Measurements from ENCODE around the gene AP1S2. TPM values are rescaled to one million over a fixed set of nuclear protein-coding genes. Genes with fewer than 3 reads are reported as not detected.
A peak's percentile ranks its signal among the peaks of the same experiment; 100 is the strongest.

Gene AP1S2
- polyA plus RNA-seq, 1 of the 3 experiments (the other 2 are of a cell fraction): 17.7 TPM

DNA sequence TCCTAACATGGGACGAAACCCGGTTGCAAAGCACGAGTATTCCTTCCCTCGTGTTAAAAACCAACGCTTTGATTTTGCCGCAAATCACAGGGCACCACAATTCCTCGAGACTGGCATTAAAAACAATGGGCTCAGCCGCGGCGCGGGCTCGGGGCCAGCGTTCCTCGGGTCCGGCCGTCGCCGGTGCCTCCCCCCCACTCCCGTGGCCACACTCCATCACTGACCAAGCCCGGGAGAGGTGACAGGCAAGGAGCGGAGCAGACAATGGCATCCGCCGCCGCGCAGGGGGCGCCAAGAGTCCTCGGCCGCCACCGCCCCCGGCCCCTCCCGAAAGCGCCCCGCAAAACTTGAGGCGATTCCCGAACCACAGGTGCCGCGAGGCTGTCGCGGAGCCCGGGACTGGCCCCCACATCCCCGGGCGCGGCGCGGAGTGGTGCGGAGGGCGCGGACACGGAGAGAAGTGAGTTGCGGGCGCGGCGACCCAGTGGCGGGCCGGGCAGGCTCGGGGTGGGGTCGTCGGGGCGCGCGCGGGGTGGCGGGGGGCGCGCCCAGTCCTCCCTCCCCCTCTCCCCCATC lies 445 bp downstream of the AP1S2 start (continued):
- TF ChIP-seq, protein P1, sequence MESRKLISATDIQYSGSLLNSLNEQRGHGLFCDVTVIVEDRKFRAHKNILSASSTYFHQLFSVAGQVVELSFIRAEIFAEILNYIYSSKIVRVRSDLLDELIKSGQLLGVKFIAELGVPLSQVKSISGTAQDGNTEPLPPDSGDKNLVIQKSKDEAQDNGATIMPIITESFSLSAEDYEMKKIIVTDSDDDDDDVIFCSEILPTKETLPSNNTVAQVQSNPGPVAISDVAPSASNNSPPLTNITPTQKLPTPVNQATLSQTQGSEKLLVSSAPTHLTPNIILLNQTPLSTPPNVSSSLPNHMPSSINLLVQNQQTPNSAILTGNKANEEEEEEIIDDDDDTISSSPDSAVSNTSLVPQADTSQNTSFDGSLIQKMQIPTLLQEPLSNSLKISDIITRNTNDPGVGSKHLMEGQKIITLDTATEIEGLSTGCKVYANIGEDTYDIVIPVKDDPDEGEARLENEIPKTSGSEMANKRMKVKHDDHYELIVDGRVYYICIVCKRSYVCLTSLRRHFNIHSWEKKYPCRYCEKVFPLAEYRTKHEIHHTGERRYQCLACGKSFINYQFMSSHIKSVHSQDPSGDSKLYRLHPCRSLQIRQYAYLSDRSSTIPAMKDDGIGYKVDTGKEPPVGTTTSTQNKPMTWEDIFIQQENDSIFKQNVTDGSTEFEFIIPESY (IDR thresholded peaks at IDR 0.05; ENCODE audit: borderline replicate concordance, low read depth): no peak
- no peak for TF ChIP-seq RFX5 (IDR thresholded peaks at IDR 0.05; ENCODE audit: low read length)

DNA sequence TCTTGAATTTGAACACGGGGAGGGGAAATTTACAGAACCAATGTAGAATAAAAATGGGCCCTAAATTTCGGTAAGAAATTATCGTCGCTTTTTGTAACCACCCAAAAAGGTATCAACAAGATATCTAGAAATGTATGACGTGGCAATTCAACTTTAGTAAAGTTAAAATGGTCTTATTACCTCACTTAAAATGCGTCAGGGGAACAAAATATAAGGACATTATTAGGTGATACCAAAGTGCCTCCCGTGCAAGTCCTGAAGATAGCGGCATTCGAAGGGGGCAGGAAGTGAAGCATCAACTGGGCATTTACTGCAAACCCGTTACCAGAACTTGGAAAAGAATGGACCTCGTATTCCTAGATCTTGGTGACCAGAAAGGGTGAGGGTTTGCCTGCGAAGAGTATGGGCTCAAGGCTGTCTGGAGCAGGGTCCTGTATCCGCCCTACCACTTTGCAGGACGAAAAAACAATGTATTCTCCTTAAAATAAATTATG lies 980 bp downstream of the AP1S2 start:
- Histone ChIP-seq H3K36me3 (replicated peaks in 1 of 2; ENCODE audit: control insufficient read depth in 1 of 2, insufficient read depth in 2 of 2, low read length in 1 of 2) (peaks cover 0 to 2% of the 10 kb centered on the region in 2 experiments), H3K79me2 (ENCODE audit: insufficient read depth) (peaks cover 13% of the 10 kb centered on the region; the same call in 1 of the 2 replicates), H3K27me3 (ENCODE audit: insufficient read depth) (no peaks in the 10 kb centered on the region; the same call in 1 of the 2 replicates), H3K27ac (ENCODE audit: low read depth in 2 of 2, low read length in 1 of 2) (peak overlapping the region; percentile 17 to 81; a peak in 3 of 4 replicates), H3K9me3 (no peaks in the 10 kb centered on the region), H4K20me1 (ENCODE audit: insufficient read depth) (no peaks in the 10 kb centered on the region), H3K9me2 (no peaks in the 10 kb centered on the region), H3K4me2 (peak overlapping the region; percentile 82), H2AFZ (ENCODE audit: low read depth) (peak overlapping the region; percentile 61), H3K4me3 (ENCODE audit: low read depth in 2 of 2, low read length in 1 of 2) (peak overlapping the region; percentile 78 to 79), H3K4me1 (ENCODE audit: control insufficient read depth in 1 of 2, insufficient read depth in 2 of 2, low read depth in 1 of 2, low read length in 1 of 2) (peaks cover 9 to 14% of the 10 kb centered on the region in 2 experiments; a peak in 2 of 4 replicates), H3F3A (replicated peaks; ENCODE audit: insufficient read depth) (peaks cover 16% of the 10 kb centered on the region), H3K9ac (peak overlapping the region; percentile 62)
- no peak for TF ChIP-seq TAF1 (IDR thresholded peaks at IDR 0.05; ENCODE audit: borderline replicate concordance, low read depth, low read length)
- no peak for TF ChIP-seq EZH2phosphoT487 (IDR thresholded peaks at IDR 0.05; ENCODE audit: borderline replicate concordance, low read depth)
- TF ChIP-seq RAD21 (IDR thresholded peaks at IDR 0.05; ENCODE audit: low read length): no peak
- no peak for TF ChIP-seq FOXJ3 (CRISPR knock-in tag; IDR thresholded peaks at IDR 0.05)
- TF ChIP-seq, protein P1 (IDR thresholded peaks at IDR 0.05; ENCODE audit: borderline replicate concordance, low read depth): no peak
- ChIA-PET POLR2A (no interaction called here), CTCF (no interaction called here)
- 23% methylated on average over 14 of the region's 14 CpGs for WGBS (ENCODE audit: low lambda C conversion rate)
- DNase-seq: peak; percentile 15

DNA sequence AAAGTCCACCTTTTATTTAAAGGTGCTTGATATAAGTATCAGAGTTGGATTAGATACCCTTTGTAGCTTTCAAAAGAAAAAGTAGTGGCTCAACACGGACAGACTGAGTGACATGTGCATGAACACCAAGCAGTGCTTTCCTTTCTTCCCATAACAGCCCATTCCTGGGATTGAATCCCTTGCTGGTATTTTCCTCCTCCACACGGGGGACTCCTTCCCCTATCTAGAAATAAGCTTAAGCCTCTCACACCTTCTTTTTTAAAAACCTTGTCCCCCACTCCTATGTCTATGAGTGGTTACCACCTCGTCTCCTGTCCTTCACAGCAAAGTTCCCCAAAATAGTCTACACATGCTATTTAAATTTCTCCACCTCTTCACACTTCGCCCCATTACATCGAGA lies 5.1 kb downstream of the AP1S2 start:
- TF ChIP-seq, protein P2, sequence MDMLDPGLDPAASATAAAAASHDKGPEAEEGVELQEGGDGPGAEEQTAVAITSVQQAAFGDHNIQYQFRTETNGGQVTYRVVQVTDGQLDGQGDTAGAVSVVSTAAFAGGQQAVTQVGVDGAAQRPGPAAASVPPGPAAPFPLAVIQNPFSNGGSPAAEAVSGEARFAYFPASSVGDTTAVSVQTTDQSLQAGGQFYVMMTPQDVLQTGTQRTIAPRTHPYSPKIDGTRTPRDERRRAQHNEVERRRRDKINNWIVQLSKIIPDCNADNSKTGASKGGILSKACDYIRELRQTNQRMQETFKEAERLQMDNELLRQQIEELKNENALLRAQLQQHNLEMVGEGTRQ (IDR thresholded peaks at IDR 0.05; ENCODE audit: borderline replicate concordance, low read depth, low read length): no peak
- TF ChIP-seq SIN3A (IDR thresholded peaks at IDR 0.05; ENCODE audit: borderline replicate concordance, low read depth, low read length) (no peak), FOXM1 (IDR thresholded peaks at IDR 0.05; ENCODE audit: low read depth) (no peak), RAD21 (IDR thresholded peaks at IDR 0.05; ENCODE audit: low read length) (peak; percentile 55), SMC3 (IDR thresholded peaks at IDR 0.05; ENCODE audit: low read depth, low read length) (peak; percentile 9; the same call in 1 of the 2 replicates), POLR2AphosphoS5 (IDR thresholded peaks at IDR 0.05; ENCODE audit: low read depth, low read length) (no peak)
- TF ChIP-seq, protein P3, sequence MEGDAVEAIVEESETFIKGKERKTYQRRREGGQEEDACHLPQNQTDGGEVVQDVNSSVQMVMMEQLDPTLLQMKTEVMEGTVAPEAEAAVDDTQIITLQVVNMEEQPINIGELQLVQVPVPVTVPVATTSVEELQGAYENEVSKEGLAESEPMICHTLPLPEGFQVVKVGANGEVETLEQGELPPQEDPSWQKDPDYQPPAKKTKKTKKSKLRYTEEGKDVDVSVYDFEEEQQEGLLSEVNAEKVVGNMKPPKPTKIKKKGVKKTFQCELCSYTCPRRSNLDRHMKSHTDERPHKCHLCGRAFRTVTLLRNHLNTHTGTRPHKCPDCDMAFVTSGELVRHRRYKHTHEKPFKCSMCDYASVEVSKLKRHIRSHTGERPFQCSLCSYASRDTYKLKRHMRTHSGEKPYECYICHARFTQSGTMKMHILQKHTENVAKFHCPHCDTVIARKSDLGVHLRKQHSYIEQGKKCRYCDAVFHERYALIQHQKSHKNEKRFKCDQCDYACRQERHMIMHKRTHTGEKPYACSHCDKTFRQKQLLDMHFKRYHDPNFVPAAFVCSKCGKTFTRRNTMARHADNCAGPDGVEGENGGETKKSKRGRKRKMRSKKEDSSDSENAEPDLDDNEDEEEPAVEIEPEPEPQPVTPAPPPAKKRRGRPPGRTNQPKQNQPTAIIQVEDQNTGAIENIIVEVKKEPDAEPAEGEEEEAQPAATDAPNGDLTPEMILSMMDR (IDR thresholded peaks at IDR 0.05): peak; percentile 48
- no peak overlapping the region for H2AFZ ChIP-seq (ENCODE audit: low read depth)
- H3K4me2 ChIP-seq: no peak overlapping the region
- H3K4me1 ChIP-seq (ENCODE audit: control insufficient read depth in 1 of 2, insufficient read depth in 2 of 2, low read depth in 1 of 2, low read length in 1 of 2): peaks cover 3 to 13% of the 10 kb centered on the region in 2 experiments; a peak in 3 of 4 replicates
- H3F3A ChIP-seq (replicated peaks; ENCODE audit: insufficient read depth): no peaks in the 10 kb centered on the region
- H3K27me3 ChIP-seq (ENCODE audit: insufficient read depth): no peaks in the 10 kb centered on the region
- peak; percentile 33 for DNase-seq
- H4K20me1 ChIP-seq (ENCODE audit: insufficient read depth): no peaks in the 10 kb centered on the region
- ChIA-PET CTCF (interaction anchor here (0.7 to 2.5 kb wide), 9 partner anchors 24 to 828 kb away, joined by 3 to 9 read pairs (median 5); partner anchors contain the start of gene GRPR), POLR2A (no interaction called here)
- H3K9me3 ChIP-seq: no peaks in the 10 kb centered on the region
- no peaks in the 10 kb centered on the region for H3K9me2 ChIP-seq
- peak overlapping the region in 1 of 2 experiments; percentile 4; a peak in 1 of 4 replicates for H3K27ac ChIP-seq (ENCODE audit: low read depth in 2 of 2, low read length in 1 of 2)
- 75% methylated on average over 5 of the region's 5 CpGs for WGBS (ENCODE audit: low lambda C conversion rate)
- H3K79me2 ChIP-seq (ENCODE audit: insufficient read depth): peaks cover 28% of the 10 kb centered on the region
- H3K9ac ChIP-seq: no peak overlapping the region
- no peak overlapping the region for H3K4me3 ChIP-seq (ENCODE audit: low read depth in 2 of 2, low read length in 1 of 2)
- H3K36me3 ChIP-seq (replicated peaks in 1 of 2; ENCODE audit: control insufficient read depth in 1 of 2, insufficient read depth in 2 of 2, low read length in 1 of 2): peaks cover 13 to 25% of the 10 kb centered on the region in 2 experiments

Measured in SK-N-SH (cell line).